GM21528 (cell line): Measurements from ENCODE around the gene DIP2B.
A peak's percentile ranks its signal among the peaks of the same experiment; 100 is the strongest.
"Not testable (repeated sequence)": the region's sequence is repeated elsewhere in the genome, so short reads cannot be mapped to it uniquely, and the experiment has no call there.

Experiments
- ATAC-seq: cut with Tn5 transposase; IDR thresholded peaks from one replicate; pipeline ENCODE4 v1.9.1; 2021; ENCODE audit warnings: mild to moderate bottlenecking, moderate library complexity; ENCODE audit not compliant: unreplicated experiment, low FRiP score

DIP2B gene

DNA sequence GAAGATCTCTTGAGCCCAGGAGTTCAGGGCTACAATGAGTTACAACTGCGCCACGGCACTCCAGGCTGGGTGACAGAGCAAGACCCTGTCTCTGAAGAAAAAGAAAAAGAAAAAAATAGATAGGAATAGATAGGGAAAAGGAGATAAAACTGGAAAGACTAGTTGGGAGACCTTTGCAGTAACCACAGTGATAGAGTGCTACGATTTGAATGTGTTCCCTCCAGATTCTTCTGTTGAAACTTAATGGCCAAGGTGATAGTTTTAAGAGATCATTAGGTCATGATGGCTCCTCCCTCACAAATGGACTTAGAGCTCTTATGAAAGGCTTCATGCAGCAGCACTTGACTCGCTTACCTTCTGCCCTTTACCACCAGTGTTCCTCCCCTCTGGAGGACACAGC lies 245.6 kb downstream of the DIP2B start:
- ATAC-seq = no peak

DNA sequence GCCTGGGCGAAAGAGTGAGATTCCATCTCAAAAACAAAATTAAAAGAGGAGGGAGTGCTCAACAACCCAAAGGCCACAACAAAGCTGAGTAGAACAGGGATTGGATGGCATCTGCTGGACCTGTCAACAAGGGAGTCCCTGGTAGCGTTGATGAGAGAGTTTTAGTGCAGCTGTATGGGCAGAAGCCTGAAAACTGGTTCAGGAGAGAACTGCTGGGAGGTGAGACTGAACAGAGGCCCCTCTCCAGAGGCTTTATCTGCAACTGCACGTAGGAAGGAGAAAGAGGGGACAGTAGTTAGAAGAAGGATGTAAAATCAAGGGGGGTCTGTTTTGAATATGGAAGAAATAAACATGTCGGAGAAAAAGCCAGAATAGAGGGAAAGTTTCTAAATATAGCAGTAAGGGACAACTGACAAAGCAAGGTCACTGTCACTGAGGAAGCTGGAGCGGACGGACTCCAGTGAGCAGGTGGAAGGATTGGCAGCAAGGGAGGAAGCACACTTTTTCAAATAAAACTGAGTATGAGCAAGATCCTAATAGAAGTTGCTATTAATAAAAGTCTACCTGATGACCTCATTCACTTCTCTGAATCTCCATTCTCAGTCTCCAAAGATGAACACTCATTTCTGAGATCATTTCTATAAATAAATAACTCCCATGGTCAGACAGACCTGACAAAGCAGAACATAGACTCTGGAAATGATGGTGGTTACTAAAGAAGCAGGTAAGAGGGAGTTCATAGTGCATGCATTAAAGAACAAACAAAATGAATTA lies 247.3 kb downstream of the DIP2B start:
- no peak for ATAC-seq

DNA sequence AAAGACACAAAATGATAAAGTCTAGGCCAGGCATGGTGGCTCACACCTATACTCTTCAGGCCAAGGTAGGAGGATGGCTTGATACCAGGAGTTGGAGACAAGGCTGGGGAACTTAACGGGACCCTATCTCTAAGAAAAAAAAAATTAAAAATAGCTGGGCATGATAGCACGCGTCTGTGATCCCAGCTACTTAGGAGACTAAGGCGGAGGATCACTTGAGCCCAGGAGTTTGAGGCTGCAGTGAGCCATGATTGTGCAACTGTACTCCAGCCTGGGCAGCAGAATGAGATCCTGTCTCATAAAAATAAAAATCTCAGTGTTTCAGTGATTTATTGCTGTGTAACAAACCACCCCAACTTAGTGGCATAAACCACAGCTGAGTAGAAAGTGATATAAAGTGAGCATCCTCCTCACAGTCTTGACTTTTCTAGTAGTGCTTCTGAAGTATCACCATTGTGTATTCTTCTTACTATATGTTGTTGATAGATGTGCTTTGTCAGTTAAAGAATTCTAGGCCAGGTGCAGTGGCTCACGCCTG lies 248.5 kb downstream of the DIP2B start:
- ATAC-seq = no peak

DNA sequence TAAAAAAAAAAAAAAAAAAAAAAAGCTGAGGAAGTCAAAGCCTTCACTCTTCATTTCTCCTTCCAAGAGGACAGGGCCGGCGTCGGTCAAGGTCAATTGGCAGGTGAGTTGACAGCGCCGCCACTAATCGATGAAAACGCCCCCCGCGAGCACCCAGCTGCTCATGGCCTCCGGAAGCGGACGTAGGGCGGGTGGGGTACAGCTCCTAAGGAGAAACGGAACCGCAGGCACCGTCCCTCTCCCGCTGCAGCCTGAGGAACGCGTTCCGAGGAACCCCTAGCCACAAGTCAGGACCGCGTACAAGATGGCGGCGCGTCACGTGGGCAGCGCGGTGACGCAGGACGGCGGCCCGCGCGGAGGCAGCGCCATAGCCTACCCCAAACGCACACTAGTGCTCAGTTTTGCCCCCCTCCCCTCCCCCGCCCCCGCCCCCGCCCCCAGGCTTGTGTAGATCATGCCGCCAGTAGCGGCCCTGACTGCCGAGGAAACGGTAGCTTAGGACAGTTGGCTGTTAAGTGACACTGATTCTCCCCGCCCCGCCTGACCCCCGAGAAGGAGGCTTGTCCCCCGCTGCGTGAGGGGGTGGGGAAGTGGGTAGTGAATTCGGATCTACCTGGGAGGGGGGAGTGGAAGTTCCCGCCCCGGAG lies 259.0 kb downstream of the DIP2B start, which contains the start of gene ATF1:
TSS of gene ATF1 (plus strand) at position 463 of the 647 bp plus-strand sequence. CDS start 16,045 bp downstream, outside the sequence.
- peak; percentile 77 for ATAC-seq

DNA sequence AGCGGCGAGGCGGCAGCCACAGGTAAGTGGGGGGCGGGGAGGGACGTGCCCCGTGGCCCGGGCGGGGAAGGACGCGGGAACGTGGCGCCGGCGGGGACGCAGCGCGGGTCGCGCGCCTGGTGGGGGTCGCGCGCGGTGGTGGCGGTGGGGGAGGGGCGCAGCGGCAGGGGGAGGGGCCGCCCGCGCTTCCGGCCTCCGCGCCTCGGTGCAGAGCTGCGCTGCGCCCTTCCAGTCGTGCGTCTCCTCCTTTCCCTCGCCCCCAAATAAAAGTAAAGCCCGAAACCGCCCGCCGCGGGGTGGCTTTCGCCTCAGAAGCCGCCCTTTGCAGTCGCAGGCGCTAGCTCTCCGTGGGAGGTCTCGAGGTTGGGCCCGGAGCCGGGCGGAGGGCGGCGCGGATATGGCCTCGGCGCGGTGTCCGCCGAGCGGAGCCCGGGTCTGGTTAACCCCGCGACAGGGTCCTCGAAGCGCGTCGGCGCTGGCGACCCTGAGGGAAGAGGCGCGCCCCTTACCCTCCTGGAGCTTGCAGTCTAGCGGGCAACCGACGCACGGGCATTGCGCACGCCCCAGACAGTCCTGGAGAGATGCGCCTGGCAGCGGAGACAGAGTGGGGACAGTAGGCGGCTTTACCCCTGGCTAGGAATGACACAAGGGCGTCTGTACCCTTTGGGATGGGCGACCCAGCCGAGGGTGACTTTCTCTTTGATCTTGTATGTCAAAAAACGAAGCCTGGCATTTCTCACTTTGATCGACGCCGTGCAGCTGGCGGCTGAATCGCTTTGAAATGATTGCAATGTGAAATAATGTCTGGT lies 259.7 kb downstream of the DIP2B start:
- peak; percentile 50 for ATAC-seq

DNA sequence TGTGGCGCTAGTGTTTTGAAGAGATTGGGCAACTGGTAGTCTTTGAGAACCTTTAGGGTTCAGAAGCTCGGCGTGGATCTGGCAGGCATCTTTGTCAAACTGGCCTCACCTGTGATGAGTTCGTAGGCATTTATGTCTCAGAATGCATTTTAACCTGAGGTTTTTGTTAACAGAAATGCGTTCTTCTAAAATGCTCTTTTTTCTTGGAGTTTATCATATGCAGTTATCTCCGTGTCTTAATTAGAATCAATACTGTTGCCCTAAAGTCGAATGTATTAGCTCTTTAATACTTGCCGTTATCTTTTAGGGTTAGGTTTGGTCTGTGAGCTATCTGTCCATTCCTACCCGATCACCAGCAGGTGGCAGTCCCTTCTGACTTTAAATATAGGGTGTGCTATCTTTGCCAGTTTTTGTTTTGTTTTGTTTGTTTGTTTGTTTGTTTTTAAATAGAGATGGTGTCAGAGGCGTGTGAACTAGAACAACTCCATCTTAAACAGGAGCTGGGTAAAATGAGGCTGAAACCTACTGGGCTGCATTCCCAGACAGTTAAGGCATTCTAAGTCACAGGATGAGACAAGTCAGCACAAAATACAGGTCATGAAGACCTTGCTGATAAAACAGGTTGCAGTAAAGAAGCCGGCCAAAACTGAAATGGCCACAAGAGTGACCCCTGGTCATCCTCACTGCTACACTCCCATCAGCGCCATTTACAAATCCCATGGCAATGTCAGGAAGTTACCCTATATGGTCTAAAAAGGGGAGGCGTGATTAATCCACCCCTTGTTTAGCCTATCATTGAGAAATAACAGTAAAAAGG lies 260.5 kb downstream of the DIP2B start:
- ATAC-seq = peak; percentile 7

DNA sequence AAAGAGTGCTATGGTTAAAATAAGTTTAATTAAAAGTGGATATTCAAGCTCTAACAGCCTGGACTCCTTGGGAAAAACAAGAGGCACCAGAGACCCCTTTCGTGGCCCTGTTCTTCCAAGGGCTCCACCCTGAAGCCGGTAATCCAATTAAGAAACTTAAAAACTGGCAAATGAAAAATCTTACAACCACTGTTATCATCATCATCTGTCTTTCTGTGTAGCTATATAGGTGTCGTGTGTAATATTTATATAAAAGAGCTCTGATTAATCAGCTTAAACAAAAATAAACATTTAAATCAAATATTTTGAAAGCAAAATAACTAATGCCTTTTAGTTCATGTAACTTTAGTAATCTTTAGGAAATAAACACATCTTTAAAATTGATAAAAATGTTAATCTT lies 263.6 kb downstream of the DIP2B start:
- ATAC-seq = no peak

DNA sequence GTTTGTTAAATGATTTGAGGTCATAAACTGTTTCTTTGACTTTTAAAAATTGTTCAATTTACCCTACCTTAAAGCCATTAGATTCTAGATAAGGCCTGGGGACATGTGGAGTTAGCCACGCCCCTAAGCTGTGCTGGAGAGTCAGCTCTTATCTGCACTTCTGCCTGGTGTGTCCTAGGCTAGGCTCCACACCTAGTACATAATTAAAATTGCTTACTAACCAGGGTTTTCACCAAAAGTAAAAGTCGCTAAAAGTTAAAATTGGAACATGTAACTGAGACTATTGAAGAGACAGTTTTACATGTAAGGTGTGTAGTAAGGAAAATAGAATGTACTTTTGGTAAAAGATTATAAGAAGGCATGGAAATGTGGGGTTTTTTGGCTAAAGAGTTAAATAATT lies 264.0 kb downstream of the DIP2B start:
- not testable (repeated sequence) for ATAC-seq

DNA sequence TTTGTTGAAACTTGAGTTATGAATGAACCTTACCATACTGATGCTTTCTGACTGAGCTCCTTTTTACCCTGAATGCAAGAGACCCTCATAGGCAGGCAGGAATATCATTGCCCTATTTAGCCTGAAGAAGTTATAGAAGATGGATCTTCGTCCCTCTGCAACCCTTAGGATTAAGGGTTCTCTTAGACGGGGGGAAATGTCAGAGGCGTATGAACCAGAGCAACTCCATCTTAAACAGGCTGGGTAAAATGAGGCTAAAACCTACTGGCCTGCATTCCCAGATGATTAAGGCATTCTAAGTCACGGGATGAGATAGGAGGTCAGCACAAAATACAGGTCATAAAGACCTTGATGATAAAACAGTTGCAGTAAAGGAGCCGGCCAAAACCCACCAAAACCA lies 266.6 kb downstream of the DIP2B start:
- ATAC-seq = no peak

DNA sequence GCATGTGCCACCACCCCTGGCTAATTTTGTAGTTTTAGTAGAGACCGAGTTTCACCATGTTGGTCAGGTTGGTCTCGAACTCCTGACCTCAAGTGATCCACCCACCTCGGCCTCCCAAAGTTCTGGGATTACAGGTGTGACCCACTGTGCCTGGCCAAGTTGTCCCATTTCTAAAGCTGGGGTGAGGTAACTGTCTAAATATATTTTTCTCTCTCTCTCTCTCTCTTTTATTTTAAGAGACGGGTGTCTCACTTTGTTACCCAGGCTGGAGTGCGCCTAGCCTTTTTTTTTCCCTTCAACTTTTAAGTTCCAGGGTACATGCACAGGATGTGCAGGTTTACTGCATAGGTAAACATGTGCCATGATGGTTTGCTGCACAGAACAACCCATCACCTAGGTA lies 267.7 kb downstream of the DIP2B start:
- no peak for ATAC-seq

DNA sequence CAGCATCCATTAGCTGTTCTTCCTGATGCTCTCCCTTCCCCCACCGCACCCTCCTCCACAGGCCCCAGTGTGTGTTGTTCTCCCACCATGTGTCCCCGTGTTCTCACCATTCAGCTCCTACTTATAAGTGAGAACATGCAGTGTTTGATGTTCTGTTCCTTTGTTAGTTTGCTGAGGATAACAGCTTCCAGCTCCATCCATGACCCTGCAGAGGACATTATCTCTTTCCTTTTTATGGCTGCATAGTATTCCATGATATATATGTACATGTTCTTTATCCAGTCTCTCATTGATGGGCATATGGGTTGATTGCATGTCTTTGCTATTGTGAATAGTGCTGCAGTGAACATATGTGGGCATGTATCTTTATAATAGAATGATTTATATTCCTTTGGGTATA lies 268.1 kb downstream of the DIP2B start:
- ATAC-seq = no peak

DNA sequence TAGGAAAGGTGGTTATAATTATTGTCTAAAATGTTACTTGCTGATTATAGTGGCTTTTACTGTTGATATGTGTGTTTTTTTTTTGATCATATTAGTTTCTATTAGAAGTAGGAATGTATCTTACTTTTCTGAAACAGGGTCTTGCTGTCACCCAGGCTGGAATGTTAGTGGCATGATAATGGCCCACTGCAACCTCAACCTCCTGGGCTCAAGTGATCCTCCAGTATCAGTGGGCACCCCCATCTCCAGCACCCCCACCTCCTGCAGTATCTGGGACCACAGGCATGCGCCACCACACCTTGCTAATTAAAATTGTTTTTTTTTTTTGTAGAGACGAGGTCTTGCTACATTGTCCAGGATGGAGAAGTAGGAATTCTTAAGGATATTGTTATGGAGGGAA lies 270.5 kb downstream of the DIP2B start:
- ATAC-seq = no peak

DNA sequence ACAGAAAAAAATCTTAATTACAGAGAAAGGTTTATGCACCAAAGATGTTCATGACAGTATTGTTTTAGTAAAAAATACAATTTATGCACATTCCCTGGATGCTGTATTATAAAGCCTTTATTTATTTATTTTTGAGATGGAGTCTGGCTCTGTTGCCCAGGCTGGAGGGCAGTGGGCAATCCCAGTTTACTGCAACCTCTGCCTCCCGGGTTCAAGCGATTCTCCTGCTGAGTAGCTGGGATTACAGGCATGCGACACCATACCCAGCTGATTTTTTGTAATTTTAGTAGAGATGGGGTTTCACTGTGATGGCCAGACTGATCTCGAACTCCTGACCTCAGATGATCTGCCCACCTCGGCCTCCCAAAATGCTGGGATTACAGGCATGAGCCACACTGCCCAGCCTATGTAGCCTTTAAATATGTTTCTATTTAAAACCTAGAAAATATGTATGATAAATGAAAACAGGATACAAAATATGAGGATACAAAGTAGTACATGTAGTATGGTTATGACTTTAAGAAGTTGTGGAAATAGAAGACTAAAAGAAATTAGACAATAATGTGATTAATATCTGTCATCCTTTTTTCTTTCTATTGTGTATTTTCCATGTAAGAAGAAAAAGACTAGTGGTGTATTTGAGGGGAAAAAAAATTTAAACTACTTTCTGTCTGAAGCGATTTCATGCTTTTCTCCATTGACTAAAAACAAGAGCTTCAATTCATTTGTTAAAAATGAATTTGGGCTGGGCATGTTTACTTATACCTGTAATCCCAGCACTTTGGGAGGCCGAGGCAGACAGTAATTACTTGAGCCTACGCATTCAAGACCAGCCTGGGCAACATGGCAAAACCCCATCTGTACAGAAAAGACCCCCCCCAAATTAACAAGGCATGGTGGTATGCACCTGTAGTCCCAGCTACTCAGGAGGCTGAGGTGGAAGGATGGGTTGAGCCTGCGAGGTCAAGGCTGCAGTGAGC lies 272.3 kb downstream of the DIP2B start:
- no peak for ATAC-seq

DNA sequence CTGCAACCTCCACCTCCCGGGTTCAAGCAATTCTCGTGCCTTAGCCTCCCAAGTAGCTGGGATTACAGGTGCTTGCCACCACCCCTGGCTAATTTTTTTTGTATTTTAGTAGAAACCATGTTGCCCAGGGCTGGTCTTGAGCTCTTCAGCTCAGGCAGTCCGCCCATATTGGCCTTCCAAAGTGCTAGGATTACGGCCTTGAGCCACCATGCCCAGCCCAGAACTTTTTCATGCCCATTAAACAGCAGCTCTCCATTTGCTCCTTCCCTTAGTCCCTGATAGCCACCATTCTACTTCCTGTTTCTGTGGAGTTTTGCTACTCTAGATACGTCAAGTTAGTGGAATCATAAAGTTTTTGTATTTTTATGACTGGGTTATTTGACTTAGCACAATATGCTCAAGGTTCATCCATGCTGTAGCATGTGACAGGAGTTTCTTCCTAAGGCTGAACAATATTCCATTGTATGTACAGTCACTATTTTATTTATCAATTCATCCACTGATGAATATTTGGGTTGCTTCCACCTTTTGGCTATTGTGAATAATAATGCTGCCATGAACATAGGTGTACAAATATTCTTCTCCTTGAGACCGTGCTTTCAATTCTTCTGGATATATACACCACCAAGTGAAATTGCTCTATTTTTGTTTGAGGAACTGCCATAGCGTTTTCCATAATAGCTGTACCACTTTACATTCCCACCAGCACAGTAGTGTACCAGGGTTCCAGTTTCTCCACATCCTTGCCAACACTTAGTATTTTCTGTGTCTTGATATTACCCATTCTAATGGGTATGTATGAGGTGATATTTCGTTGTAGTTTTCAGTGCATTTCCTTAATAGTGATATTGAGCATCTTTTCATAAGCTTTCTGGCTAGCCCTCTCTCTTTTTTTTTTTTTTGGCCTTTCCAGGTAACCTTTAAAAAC lies 274.1 kb downstream of the DIP2B start:
- no peak for ATAC-seq

DNA sequence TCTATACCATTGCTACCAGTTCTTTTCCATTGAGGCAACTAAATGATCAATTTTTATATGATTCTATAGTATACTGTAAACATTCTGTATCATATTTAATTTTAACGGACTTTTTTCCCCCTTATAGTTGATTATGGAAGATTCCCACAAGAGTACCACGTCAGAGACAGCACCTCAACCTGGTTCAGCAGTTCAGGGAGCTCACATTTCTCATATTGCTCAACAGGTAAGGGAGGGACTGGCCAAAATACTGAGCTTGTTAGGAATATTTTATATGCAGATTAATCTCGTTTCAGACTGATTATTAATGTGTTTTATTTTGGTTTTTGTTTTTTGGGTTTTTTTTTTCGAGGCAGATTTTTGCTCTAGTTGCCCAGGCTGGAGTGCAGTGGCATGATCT lies 275.2 kb downstream of the DIP2B start:
- ATAC-seq = no peak

DNA sequence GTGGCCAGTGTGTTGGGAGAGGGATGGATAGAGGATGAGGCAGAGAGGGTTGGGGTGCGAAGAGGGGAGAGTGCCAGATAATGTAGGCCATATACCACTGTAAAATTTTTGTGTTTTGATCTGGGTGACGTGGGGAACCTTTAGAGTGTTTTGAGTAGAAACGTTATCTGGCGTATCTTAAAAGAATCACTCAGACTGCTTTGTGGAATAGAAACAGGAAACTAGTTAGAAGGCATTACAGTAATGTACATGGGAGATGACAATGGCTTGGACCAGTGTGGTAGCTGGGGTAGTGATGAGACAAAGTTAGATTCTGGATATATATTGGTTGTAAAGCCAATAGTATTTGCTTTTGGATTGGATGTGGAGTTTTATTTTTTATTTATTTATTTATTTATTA lies 279.7 kb downstream of the DIP2B start:
- no peak for ATAC-seq

DNA sequence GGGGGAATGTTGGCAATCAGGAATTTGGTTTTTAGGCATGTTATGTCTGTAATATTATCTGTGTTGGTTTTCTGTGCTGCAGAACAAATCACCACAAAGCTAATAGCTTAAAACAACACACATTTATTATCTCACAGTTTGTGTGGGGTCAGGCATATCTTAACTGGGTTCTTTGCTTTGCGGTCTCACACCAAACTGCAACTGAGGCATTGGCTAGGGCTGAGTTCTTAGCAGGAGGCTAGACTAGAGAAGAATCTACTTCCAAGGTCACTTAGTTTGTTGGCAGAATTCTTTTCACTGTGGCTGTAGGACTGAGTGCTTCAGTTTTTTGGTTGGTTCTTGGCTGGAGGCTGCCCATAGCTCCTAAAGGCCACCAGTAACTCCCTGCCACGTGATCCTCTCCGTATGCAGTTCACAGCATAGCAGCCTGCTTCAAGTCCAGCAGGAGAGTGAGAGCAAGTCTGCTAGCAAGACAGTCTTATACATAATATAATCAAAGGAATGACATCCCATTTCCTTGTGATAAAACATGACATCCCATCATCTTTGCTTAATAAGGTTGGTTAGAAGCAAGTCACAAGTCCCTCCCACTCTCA lies 280.7 kb downstream of the DIP2B start:
- no peak for ATAC-seq
